Upper lobe of right lung (tissue), 1 donor: ENCODE measurements around the gene UST. TPM values are rescaled to one million over a fixed set of nuclear protein-coding genes. Genes with fewer than 3 reads are reported as not detected.

ENCODE experiments used
- ATAC-seq: fragments of 200-7000 bp; cut with Tn5 transposase; one replicate; pipeline ENCODE4 v1.9.1; 2020; ENCODE audit warnings: mild to moderate bottlenecking, moderate library complexity
- DNase-seq: peaks from one replicate; pipeline ENCODE4 v3.0.0-alpha.2; 2020
- H3K27ac ChIP-seq: fragments of 200-600 bp; one replicate; pipeline ENCODE4 v1.8.0; 2022
- H3K27me3 ChIP-seq: fragments of 200-600 bp; one replicate; pipeline ENCODE4 v1.8.0; 2022; ENCODE audit warnings: mild to moderate bottlenecking
- H3K36me3 ChIP-seq: fragments of 200-600 bp; one replicate; pipeline ENCODE4 v1.8.0; 2022
- H3K4me1 ChIP-seq: fragments of 200-600 bp; one replicate; pipeline ENCODE4 v1.8.0; 2022
- H3K4me3 ChIP-seq: fragments of 200-600 bp; one replicate; pipeline ENCODE4 v1.8.0; 2022; ENCODE audit warnings: mild to moderate bottlenecking
- H3K9me3 ChIP-seq: fragments of 200-600 bp; one replicate; pipeline ENCODE4 v1.8.0; 2022
- intact Hi-C: fragments of 100-400 bp; cut with DNase I; formaldehyde crosslinking; loops from one replicate; pipeline ENCODE4 v1.11.0; 2022
- total RNA-seq: library from RNA; stranded (reverse); fragmentation: NEBNext Ultra II Directional; extraction: Animal tissue kit (Norgen Biotek cat#: 25700); gene quantifications from one replicate; pipeline ENCODE4 v1.2.1, GENCODE V29; 2021
- TF ChIP-seq, protein P1 (sequence below): fragments of 200-600 bp; IDR thresholded peaks from one replicate; pipeline ENCODE4 v1.8.0; 2022; ENCODE audit warnings: antibody characterized with exemption
- donor health status: DM: no; HTN: yes; CAD: no; lungs with severe emphysema.

Gene UST
- total RNA-seq, 1 donor from 2014 or later: 11.8 TPM

DNA sequence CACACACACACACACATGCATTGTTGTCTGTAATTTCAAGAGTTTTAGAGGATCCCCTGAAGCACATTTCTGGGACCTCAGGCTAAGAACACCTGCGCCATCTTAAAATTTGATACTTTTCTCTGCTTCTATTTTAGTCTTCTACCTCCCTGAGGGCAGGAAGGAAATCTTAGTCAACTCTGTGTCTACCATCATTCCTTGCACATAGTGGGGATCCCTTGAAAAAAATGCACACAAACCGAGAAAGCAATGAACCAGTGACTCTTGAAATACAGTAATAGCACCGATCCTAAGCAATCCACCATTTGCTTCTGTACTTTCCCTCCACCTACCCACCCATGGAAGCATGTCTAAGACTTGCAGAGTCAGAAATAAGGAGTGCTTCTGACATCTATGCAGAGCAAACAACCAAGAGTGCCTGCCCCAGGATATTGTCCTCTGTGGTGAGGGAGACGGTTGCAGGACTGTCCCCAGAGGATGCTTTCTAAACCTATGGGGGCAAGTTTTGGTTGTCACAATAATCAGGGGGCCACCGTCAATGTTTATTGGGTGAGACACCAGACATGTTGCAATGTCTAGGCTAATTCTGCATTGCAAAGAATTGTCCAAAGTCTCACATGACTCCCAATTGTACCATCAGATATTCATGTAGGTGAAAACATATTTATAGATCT lies 362.7 kb downstream of the UST start:
- no peak overlapping the region for H3K4me3 ChIP-seq
- intact Hi-C loops: no loop called here
- H3K27me3 ChIP-seq: no peaks in the 10 kb centered on the region
- H3K4me1 ChIP-seq: no peaks in the 10 kb centered on the region
- H3K27ac ChIP-seq: no peak overlapping the region
- TF ChIP-seq, protein P1, sequence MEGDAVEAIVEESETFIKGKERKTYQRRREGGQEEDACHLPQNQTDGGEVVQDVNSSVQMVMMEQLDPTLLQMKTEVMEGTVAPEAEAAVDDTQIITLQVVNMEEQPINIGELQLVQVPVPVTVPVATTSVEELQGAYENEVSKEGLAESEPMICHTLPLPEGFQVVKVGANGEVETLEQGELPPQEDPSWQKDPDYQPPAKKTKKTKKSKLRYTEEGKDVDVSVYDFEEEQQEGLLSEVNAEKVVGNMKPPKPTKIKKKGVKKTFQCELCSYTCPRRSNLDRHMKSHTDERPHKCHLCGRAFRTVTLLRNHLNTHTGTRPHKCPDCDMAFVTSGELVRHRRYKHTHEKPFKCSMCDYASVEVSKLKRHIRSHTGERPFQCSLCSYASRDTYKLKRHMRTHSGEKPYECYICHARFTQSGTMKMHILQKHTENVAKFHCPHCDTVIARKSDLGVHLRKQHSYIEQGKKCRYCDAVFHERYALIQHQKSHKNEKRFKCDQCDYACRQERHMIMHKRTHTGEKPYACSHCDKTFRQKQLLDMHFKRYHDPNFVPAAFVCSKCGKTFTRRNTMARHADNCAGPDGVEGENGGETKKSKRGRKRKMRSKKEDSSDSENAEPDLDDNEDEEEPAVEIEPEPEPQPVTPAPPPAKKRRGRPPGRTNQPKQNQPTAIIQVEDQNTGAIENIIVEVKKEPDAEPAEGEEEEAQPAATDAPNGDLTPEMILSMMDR: no peak
- no peak for ATAC-seq
- no peaks in the 10 kb centered on the region for H3K36me3 ChIP-seq
- H3K9me3 ChIP-seq: no peaks in the 10 kb centered on the region
- DNase-seq: no peak

DNA sequence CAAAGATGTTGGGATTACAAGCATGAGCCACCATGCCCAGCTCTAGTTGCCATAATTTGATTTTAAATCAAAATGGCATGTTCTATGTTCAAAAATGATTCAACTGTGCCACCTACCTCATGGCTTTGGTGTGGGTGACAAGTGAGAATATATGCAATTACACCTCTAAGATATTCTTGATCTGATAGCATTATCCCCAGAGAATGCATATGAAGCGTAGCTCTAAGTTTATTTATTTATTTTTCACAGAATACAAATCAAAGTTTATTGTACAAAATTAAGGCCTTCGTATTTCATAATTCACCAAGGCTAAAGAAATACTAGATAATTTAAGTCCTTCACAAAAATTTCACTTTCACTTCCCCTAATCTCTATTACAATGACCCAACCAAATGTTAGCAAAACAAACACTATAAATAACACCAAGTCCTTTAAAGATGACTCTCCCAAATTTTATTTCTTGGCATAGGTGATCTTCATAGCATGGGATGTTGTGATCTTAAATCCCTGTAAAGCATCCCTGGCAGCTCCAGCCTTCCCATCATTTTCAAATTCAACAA lies 364.8 kb downstream of the UST start:
- DNase-seq (no peak), ATAC-seq (no peak)
- Histone ChIP-seq H3K9me3 (no peaks in the 10 kb centered on the region), H3K27ac (no peak overlapping the region), H3K4me1 (no peaks in the 10 kb centered on the region), H3K27me3 (no peaks in the 10 kb centered on the region), H3K36me3 (no peaks in the 10 kb centered on the region), H3K4me3 (no peak overlapping the region)
- intact Hi-C loops: no loop called here
- TF ChIP-seq, protein P1: no peak

GRCh38 chr6:149112976-149113375 lies 366.1 kb downstream of the UST start:
- ATAC-seq (no peak), DNase-seq (no peak)
- TF ChIP-seq, protein P1: no peak
- Histone ChIP-seq H3K36me3 (no peaks in the 10 kb centered on the region), H3K27me3 (no peaks in the 10 kb centered on the region), H3K9me3 (no peaks in the 10 kb centered on the region), H3K27ac (no peak overlapping the region), H3K4me1 (no peaks in the 10 kb centered on the region), H3K4me3 (no peak overlapping the region)
- intact Hi-C loops: no loop called here

GRCh38 chr6:149114167-149114566 lies 367.3 kb downstream of the UST start:
- TF ChIP-seq, protein P1: no peak
- H3K4me3 ChIP-seq: no peak overlapping the region
- no peaks in the 10 kb centered on the region for H3K27me3 ChIP-seq
- no peak overlapping the region for H3K27ac ChIP-seq
- no peaks in the 10 kb centered on the region for H3K36me3 ChIP-seq
- DNase-seq (no peak), ATAC-seq (no peak)
- H3K4me1 ChIP-seq: no peaks in the 10 kb centered on the region
- H3K9me3 ChIP-seq: no peaks in the 10 kb centered on the region
- intact Hi-C loops: no loop called here

- Histone ChIP-seq H3K27me3 (no peaks in the 10 kb centered on the region), H3K4me3 (no peak overlapping the region), H3K27ac (no peak overlapping the region), H3K36me3 (no peaks in the 10 kb centered on the region), H3K4me1 (no peaks in the 10 kb centered on the region), H3K9me3 (no peaks in the 10 kb centered on the region)
- intact Hi-C loops: no loop called here
- TF ChIP-seq, protein P1: no peak
- ATAC-seq (no peak), DNase-seq (no peak)
These were observed 372.2 kb downstream of the UST start for GRCh38 chr6:149118737-149119653.
